Transverse colon (tissue), 4 donors: ENCODE results near the gene TRMT1. TPM values are rescaled to one million over a fixed set of nuclear protein-coding genes. Genes with fewer than 3 reads are reported as not detected.

Source experiments
- DNase-seq: peaks from one replicate; pipeline ENCODE4 v3.0.0-alpha.2; 2019
- H3K27ac ChIP-seq, 4 donors: fragments of 200-600 bp; sonication (generic); 2 replicates each; pipeline ENCODE4 v1.5.1; 2016 to 2018; ENCODE audit warnings: inconsistent platforms in 4 of 4
- H3K27me3 ChIP-seq: fragments of 200-600 bp; sonication (generic); 2 replicates; pipeline ENCODE4 v1.5.1; 2017; ENCODE audit warnings: inconsistent platforms
- H3K36me3 ChIP-seq, 4 donors: fragments of 200-600 bp; sonication (generic); 2 replicates each; pipeline ENCODE4 v1.5.1; 2017 to 2019; ENCODE audit warnings: inconsistent platforms in 4 of 4
- H3K4me1 ChIP-seq, 4 donors: fragments of 200-600 bp; sonication (generic); 2 replicates each; pipeline ENCODE4 v1.5.1; 2017 to 2020; ENCODE audit warnings: inconsistent platforms in 4 of 4
- H3K4me3 ChIP-seq, 4 donors: fragments of 200-600 bp; sonication (generic); 1 replicate in 1 of 4; 2 replicates in 3 of 4; pipeline versions ENCODE4 v1.5.1 to v1.6.1; 2017 to 2019; ENCODE audit warnings: inconsistent platforms in 4 of 4
- H3K9me3 ChIP-seq, 2 donors: fragments of 200-600 bp; sonication (generic); 2 replicates each; pipeline ENCODE4 v1.5.1; 2017 to 2019; ENCODE audit warnings: inconsistent platforms in 2 of 2
- EP300 ChIP-seq: sonication (generic); formaldehyde crosslinking; IDR thresholded peaks from one replicate; pipeline ENCODE4 v1.6.1; 2017; ENCODE audit warnings: antibody characterized with exemption, low read depth
- POLR2A ChIP-seq: fragments of 450-650 bp; IDR thresholded peaks from one replicate; pipeline ENCODE4 v1.6.1; 2016; ENCODE audit warnings: antibody characterized with exemption, mild to moderate bottlenecking, moderate library complexity
- POLR2AphosphoS5 ChIP-seq, 3 donors: sonication (generic); formaldehyde crosslinking; IDR thresholded peaks; one replicate each; pipeline ENCODE4 v1.6.1; 2016; ENCODE audit warnings: antibody characterized with exemption in 3 of 3
- WGBS, 2 donors: methylation state at CpG; one replicate each; pipeline ENCODE4 v1.1.5; 2018; ENCODE audit warnings: low coverage in 1 of 2; 5-methylcytosine and 5-hydroxymethylcytosine counted together
- in situ Hi-C, 4 donors: fragments of 200-750 bp; cut with MboI; loops; one replicate each; pipeline versions ENCODE4 v1.15.0 to v1.15.1; 2017; ENCODE audit warnings: low sequenced_read_pairs in 3 of 4, low pct_ligation_motif_present in 1 of 4, low pct_unique_long_range_greater_than_20kb in 1 of 4
- intact Hi-C: fragments of 100-400 bp; cut with DNase I; formaldehyde crosslinking; loops from one replicate; pipeline ENCODE4 v1.15.1; 2023; ENCODE audit warnings: low total_unique reads
- total RNA-seq, 4 donors: library from RNA; depleted of rRNA; stranded (reverse); fragments of >200 nt; gene quantifications; one replicate each; pipeline ENCODE4 v1.1.0, GENCODE V29; 2016
- TF ChIP-seq, protein P1 (sequence below), 5 experiments: fragments of 200-600 bp in 3 of 5; fragments of 450-650 bp in 2 of 5; sonication (generic) in 3 of 5; IDR thresholded peaks; 1 replicate in 2 of 5; 2 replicates in 3 of 5; pipeline ENCODE4 v1.5.1; 2016 to 2017; ENCODE audit warnings: antibody characterized with exemption in 5 of 5, inconsistent platforms in 3 of 5, mild to moderate bottlenecking in 2 of 5, moderate library complexity in 1 of 5

Gene TRMT1
- total RNA-seq, 4 donors from 2014 or later: 26.6 to 199 (median 60.7) TPM

DNA sequence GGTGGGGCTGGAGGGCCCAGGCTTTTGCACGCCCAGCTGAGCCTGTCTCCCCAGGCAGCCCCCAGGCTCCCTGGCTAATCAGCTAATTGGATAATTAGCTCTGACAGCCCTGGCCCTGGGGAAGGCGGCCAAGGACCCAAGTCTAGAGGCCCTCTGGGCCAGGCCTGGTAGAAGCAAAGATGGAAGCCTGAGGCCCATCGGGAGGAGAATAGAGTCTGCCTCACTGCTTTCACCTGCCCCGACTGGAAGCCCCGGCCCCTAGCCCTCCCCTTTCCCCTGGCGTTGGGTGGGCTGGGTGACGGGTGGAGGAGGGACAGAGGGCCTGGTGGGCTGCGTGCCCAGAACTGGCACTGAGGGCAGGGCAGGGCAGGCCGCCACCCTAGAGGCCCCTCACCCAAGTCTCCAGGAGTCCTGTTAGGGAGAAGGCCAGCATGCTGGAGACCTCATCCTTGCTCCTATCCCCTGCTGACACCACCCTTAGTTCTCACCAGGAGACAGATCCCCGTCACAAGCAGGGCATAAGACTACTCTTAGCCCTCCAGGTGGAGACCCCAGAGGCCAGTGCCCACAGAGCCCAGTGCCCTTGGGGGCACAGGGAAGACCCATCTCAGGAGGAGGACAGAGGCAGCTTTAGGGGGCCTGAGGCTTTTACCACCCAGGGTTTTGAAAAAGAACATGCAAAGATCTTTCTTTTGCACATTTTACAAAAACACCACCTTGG, 25.9 kb downstream of the TRMT1 start:
- Histone ChIP-seq H3K27ac (peak overlapping the region; percentile 26 to 92 (median 90)), H3K27me3 (no peaks in the 10 kb centered on the region), H3K4me3 (no peak overlapping the region), H3K4me1 (peaks cover 21 to 56% (median 34%) of the 10 kb centered on the region in 4 donors), H3K36me3 (no peaks in the 10 kb centered on the region), H3K9me3 (no peaks in the 10 kb centered on the region)
- in situ Hi-C loops (loop anchor here in 2 of 4 donors (5.0 to 25.0 kb wide), 2 partner anchors 103 to 113 kb away; partner anchors contain the start of gene NFIX (in 1 of the 2)), intact Hi-C loops (loop anchor here (10.0 kb wide), 1 partner anchor 206 kb away; the partner anchor contains the start of genes DNASE2 and KLF1)
- DNase-seq: no peak
- TF ChIP-seq POLR2AphosphoS5 (IDR thresholded peaks at IDR 0.05): no peak
- TF ChIP-seq EP300: no peak
- TF ChIP-seq POLR2A: no peak
- TF ChIP-seq, protein P1, sequence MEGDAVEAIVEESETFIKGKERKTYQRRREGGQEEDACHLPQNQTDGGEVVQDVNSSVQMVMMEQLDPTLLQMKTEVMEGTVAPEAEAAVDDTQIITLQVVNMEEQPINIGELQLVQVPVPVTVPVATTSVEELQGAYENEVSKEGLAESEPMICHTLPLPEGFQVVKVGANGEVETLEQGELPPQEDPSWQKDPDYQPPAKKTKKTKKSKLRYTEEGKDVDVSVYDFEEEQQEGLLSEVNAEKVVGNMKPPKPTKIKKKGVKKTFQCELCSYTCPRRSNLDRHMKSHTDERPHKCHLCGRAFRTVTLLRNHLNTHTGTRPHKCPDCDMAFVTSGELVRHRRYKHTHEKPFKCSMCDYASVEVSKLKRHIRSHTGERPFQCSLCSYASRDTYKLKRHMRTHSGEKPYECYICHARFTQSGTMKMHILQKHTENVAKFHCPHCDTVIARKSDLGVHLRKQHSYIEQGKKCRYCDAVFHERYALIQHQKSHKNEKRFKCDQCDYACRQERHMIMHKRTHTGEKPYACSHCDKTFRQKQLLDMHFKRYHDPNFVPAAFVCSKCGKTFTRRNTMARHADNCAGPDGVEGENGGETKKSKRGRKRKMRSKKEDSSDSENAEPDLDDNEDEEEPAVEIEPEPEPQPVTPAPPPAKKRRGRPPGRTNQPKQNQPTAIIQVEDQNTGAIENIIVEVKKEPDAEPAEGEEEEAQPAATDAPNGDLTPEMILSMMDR (IDR thresholded peaks at IDR 0.05): no peak
- WGBS, 2 donors: 67% methylated on average over 5 of the region's 10 CpGs; no CpG with 5 or more reads in 1 of the 2 donors

DNA sequence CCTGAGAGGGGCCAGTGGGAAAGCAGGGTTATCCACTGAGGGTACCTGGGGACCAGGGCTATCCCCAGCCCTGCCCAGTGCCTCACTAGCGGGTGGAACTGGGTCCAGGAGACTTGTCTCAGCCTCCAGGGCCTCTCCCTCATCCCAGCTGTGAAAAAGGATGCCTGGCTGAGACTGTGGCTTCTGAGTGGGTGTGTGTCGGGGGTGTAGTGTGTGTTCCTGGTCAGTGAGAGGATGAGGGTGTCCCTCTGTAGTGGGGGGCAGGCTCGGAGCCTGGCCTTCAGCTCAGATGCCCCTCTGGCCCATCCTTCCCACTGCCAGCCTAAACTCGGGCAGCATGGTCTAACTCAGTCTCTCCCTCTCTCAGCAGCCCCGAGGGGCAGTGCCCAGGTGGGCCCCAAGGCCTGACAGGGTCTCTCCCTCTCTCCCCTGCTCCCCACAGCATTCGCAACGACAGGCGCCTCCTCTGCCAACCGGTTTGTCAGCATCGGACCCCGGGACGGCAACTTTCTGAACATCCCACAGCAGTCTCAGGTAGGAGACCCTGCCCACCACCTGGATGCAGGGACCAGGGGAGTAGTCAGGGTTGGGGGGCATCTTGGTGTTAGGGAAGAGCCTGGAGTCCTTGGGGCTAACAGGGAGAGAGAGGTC, 26.6 kb downstream of the TRMT1 start:
- no peak for DNase-seq
- Histone ChIP-seq H3K27ac (peak overlapping the region; percentile 26 to 92 (median 90)), H3K27me3 (no peaks in the 10 kb centered on the region), H3K4me3 (no peak overlapping the region), H3K9me3 (no peaks in the 10 kb centered on the region), H3K4me1 (peaks cover 27 to 55% (median 36%) of the 10 kb centered on the region in 4 donors), H3K36me3 (no peaks in the 10 kb centered on the region)
- intact Hi-C loops (loop anchor here (10.0 kb wide), 1 partner anchor 205 kb away; the partner anchor contains the start of genes DNASE2 and KLF1), in situ Hi-C loops (loop anchor here (5.0 to 25.0 kb wide), 3 partner anchors 103 to 113 kb away; partner anchors contain the start of gene NFIX (in 1 of the 4))
- 77% methylated on average over 6 of the region's 12 CpGs; no CpG with 5 or more reads in 1 of the 2 donors for WGBS, 2 donors
- TF ChIP-seq POLR2A: no peak

DNA sequence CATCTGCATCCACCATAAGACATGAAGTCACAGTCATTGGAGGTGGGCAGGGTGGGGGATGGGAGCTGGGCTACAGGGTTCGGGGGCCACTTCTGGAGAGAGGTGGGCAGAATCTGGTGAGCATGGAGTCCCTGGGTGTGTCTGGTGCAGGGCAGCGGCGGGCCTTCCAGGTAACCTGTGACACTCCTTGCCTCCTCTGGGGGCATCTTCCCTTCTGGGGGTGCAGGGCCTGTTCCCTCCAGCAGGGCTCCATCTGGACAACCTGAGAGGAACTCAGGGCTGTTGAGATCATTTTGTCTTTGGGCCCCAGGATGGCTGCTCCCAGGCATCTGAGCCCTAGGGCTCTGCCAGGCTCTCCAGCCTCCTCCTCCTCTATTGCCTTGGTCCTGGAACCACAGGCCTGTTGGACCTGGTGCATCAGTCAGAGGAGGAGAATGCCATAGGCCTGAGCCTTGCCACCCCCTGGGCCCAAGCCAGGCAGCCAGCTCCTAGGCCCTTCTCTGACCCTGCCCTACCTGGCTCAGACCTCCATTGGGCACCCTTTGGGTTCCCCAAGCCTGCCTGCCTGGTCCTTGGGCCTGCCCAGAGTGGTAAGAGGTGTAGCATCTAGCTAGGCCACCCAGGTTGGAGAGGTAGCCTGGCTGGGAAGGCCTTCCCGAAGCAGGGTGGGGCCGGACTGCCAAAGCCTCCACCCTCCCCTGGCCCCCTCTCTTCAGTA, 27.2 kb downstream of the TRMT1 start:
- in situ Hi-C loops (loop anchor here in 3 of 4 donors (10.0 to 25.0 kb wide), 2 partner anchors 102 to 104 kb away; partner anchors contain the start of gene NFIX (in 1 of the 3)), intact Hi-C loops (no loop called here)
- Histone ChIP-seq H3K4me3 (no peak overlapping the region), H3K36me3 (no peaks in the 10 kb centered on the region), H3K27ac (peak overlapping the region in 3 of 4 donors; percentile 89 to 92 (median 91)), H3K4me1 (peaks cover 22 to 48% (median 32%) of the 10 kb centered on the region in 4 donors), H3K27me3 (no peaks in the 10 kb centered on the region), H3K9me3 (no peaks in the 10 kb centered on the region)
- 82% methylated on average over 5 of the region's 5 CpGs; no CpG with 5 or more reads in 1 of the 2 donors for WGBS, 2 donors
- TF ChIP-seq, protein P1 (IDR thresholded peaks at IDR 0.05): peak in 2 of 5 experiments; percentile 5 to 9
- TF ChIP-seq POLR2A: no peak
- no peak for DNase-seq

DNA sequence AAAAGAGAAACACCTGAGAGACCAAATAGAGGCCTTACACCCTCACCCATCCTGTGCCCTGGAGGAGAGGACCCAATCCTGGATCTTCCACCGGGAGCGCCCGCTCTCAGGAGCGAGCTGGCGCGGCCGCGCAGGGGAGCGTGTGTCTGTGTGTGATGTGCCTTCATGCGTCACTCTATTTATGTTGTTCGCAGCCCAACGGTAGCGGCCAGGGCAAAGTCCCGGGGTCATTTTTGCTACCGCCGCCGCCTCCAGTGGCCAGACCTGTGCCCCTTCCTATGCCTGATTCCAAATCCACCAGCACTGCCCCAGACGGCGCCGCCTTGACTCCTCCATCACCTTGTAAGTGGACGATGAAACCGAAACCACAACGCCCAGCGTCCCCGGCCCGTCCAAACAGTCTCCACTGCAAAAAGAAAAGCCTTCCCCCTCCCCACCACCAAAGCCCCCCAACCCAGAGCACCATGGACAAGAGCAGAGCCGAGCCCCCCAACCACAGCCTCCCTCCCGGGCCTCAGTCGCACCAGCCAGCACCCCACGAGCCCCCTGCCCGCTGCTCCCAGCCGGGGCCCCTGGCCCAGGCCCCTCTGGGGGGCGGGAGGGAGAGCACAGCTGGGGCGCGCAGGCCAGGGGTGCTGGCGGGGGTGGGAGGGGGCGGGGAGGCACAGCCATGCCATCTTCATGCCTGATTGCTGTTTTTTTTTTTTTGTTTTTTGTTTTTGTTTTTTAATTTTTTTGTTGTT, 28.6 kb downstream of the TRMT1 start:
- Histone ChIP-seq H3K27me3 (no peaks in the 10 kb centered on the region), H3K36me3 (no peaks in the 10 kb centered on the region), H3K9me3 (no peaks in the 10 kb centered on the region), H3K4me3 (no peak overlapping the region), H3K27ac (peak overlapping the region in 1 of 4 donors; percentile 89), H3K4me1 (peaks cover 17 to 42% (median 27%) of the 10 kb centered on the region in 4 donors)
- 86% methylated on average over 36 of the region's 37 CpGs; no CpG with 5 or more reads in 1 of the 2 donors for WGBS, 2 donors
- intact Hi-C loops: no loop called here
- TF ChIP-seq POLR2A (no peak), POLR2AphosphoS5 (IDR thresholded peaks at IDR 0.05) (no peak), EP300 (no peak)
- TF ChIP-seq, protein P1 (IDR thresholded peaks at IDR 0.05): no peak
- in situ Hi-C loops: loop anchor here in 3 of 4 donors (10.0 to 25.0 kb wide), 2 partner anchors 101 to 103 kb away; partner anchors contain the start of gene NFIX (in 1 of the 3)
- DNase-seq: no peak
